H9 (cell line): ENCODE measurements around the gene LSM7. TPM values are rescaled to one million over a fixed set of nuclear protein-coding genes. Genes with fewer than 3 reads are reported as not detected.

ENCODE experiments used
- DNase-seq: peaks from one replicate; pipeline ENCODE4 v3.0.0-alpha.2; 2017
- H2AFZ ChIP-seq: one replicate; pipeline ENCODE4 v1.6.1; 2013; ENCODE audit warnings: mild to moderate bottlenecking, low read length, control low read depth, moderate library complexity
- H2AK5ac ChIP-seq: 2 replicates; pipeline ENCODE4 v1.6.1; 2013; ENCODE audit warnings: low read length, control low read depth, mixed read lengths; ENCODE audit not compliant: insufficient read length
- H2BK120ac ChIP-seq: one replicate; pipeline ENCODE4 v1.6.1; 2013; ENCODE audit warnings: low read depth, mild to moderate bottlenecking, low read length, control low read depth, inconsistent platforms; ENCODE audit not compliant: poor library complexity, severe bottlenecking
- H2BK12ac ChIP-seq: 2 replicates; pipeline ENCODE4 v1.6.1; 2013; ENCODE audit warnings: low read length, control low read depth, mixed read lengths, low read depth; ENCODE audit not compliant: insufficient read length
- H2BK15ac ChIP-seq: 2 replicates; pipeline ENCODE4 v1.6.1; 2013; ENCODE audit warnings: low read depth, low read length, control low read depth
- H2BK20ac ChIP-seq: one replicate; pipeline ENCODE4 v1.6.1; 2013; ENCODE audit warnings: low read depth, mild to moderate bottlenecking, low read length, control low read depth, inconsistent platforms; ENCODE audit not compliant: poor library complexity, severe bottlenecking
- H2BK5ac ChIP-seq: 2 replicates; pipeline ENCODE4 v1.6.1; 2013; ENCODE audit warnings: low read length, control low read depth, mixed read lengths; ENCODE audit not compliant: insufficient read length
- H3K14ac ChIP-seq: 2 replicates; pipeline ENCODE4 v1.6.1; 2013; ENCODE audit warnings: low read length, control low read depth; ENCODE audit not compliant: insufficient read depth
- H3K18ac ChIP-seq: 2 replicates; pipeline ENCODE4 v1.6.1; 2013; ENCODE audit warnings: low read depth, mild to moderate bottlenecking, mixed read lengths, low read length, control low read depth; ENCODE audit not compliant: insufficient read length
- H3K23ac ChIP-seq: 2 replicates; pipeline ENCODE4 v1.6.1; 2013; ENCODE audit warnings: low read length, control low read depth, mixed read lengths, low read depth; ENCODE audit not compliant: insufficient read length
- H3K23me2 ChIP-seq: 2 replicates; pipeline ENCODE4 v1.6.1; 2013; ENCODE audit warnings: low read depth, mild to moderate bottlenecking, mixed read lengths, low read length, control low read depth; ENCODE audit not compliant: insufficient read length, poor library complexity, severe bottlenecking
- H3K27ac ChIP-seq: 2 replicates; pipeline ENCODE4 v1.5.1; 2013; ENCODE audit warnings: low read length, control low read depth, mixed read lengths, low read depth; ENCODE audit not compliant: insufficient read length
- H3K27me3 ChIP-seq: 2 replicates; pipeline ENCODE4 v1.6.1; 2013; ENCODE audit warnings: low read length, control low read depth, inconsistent platforms; ENCODE audit not compliant: insufficient read depth
- H3K4ac ChIP-seq: 2 replicates; pipeline ENCODE4 v1.6.1; 2013; ENCODE audit warnings: low read depth, mild to moderate bottlenecking, control low read depth, inconsistent platforms, low read length, moderate library complexity
- H3K4me1 ChIP-seq: 2 replicates; pipeline ENCODE4 v1.6.1; 2013; ENCODE audit warnings: low read length, control low read depth, inconsistent platforms; ENCODE audit not compliant: insufficient read depth
- H3K4me2 ChIP-seq: 2 replicates; pipeline ENCODE4 v1.6.1; 2013; ENCODE audit warnings: low read length, control low read depth, mixed read lengths; ENCODE audit not compliant: insufficient read length, insufficient read depth
- H3K56ac ChIP-seq: 2 replicates; pipeline ENCODE4 v1.6.1; 2013; ENCODE audit warnings: low read depth, mild to moderate bottlenecking, mixed read lengths, low read length, control low read depth; ENCODE audit not compliant: insufficient read length
- H3K79me1 ChIP-seq: 2 replicates; pipeline ENCODE4 v1.6.1; 2013; ENCODE audit warnings: low read depth, mild to moderate bottlenecking, moderate library complexity, low read length, control low read depth, inconsistent platforms; ENCODE audit not compliant: insufficient read depth, poor library complexity, severe bottlenecking
- H3K79me2 ChIP-seq: 2 replicates; pipeline ENCODE4 v1.6.1; 2013; ENCODE audit warnings: low read length, control low read depth, inconsistent platforms; ENCODE audit not compliant: insufficient read depth
- H3K9ac ChIP-seq: 2 replicates; pipeline ENCODE4 v1.6.1; 2013; ENCODE audit warnings: low read length, control low read depth, mixed read lengths; ENCODE audit not compliant: insufficient read length; ENCODE audit errors: extremely low read depth
- H3K9me3 ChIP-seq: one replicate; pipeline ENCODE4 v1.6.1; 2013; ENCODE audit warnings: low read depth, low read length, inconsistent platforms; ENCODE audit not compliant: control insufficient read depth
- H3T11ph ChIP-seq: one replicate; pipeline ENCODE4 v1.6.1; 2013; ENCODE audit warnings: mild to moderate bottlenecking, low read length, control low read depth, inconsistent platforms
- H4K20me1 ChIP-seq: one replicate; pipeline ENCODE4 v1.6.1; 2013; ENCODE audit not compliant: control insufficient read depth, insufficient read length, insufficient read depth
- H4K5ac ChIP-seq: 2 replicates; pipeline ENCODE4 v1.6.1; 2013; ENCODE audit warnings: low read depth, mild to moderate bottlenecking, mixed read lengths, low read length, control low read depth; ENCODE audit not compliant: insufficient read length
- H4K8ac ChIP-seq: replicated peaks from 2 replicates; pipeline ENCODE4 v1.6.1; 2013; ENCODE audit warnings: low read length, control low read depth, mixed read lengths, low read depth; ENCODE audit not compliant: insufficient read length
- H4K91ac ChIP-seq: 2 replicates; pipeline ENCODE4 v1.6.1; 2013; ENCODE audit warnings: low read depth, mild to moderate bottlenecking, moderate library complexity, mixed read lengths, low read length, control low read depth; ENCODE audit not compliant: insufficient read length
- H3K27ac Mint-ChIP-seq, 3 experiments: 2 replicates in 2 of 3; 3 replicates in 1 of 3; pipeline ENCODE4 v1.8.0; 2020 to 2021; ENCODE audit warnings: mixed read lengths in 3 of 3, mild to moderate bottlenecking in 1 of 3, moderate library complexity in 1 of 3
- H3K27me3 Mint-ChIP-seq: 2 replicates; pipeline ENCODE4 v1.8.0; 2021; ENCODE audit warnings: low read depth, mild to moderate bottlenecking, moderate library complexity, mixed read lengths
- H3K36me3 Mint-ChIP-seq, 3 experiments: 2 replicates in 2 of 3; 3 replicates in 1 of 3; pipeline ENCODE4 v1.8.0; 2020 to 2021; ENCODE audit warnings: low read depth in 3 of 3, mixed read lengths in 3 of 3; ENCODE audit not compliant: insufficient read depth in 1 of 3
- H3K4me1 Mint-ChIP-seq, 2 experiments: 2 replicates each; pipeline ENCODE4 v1.8.0; 2020; ENCODE audit warnings: mixed read lengths in 2 of 2
- H3K4me3 Mint-ChIP-seq, 2 experiments: 2 replicates in 1 of 2; 3 replicates in 1 of 2; pipeline ENCODE4 v1.8.0; 2020 to 2021; ENCODE audit warnings: mild to moderate bottlenecking in 2 of 2, mixed read lengths in 2 of 2, moderate library complexity in 1 of 2
- H3K9me3 Mint-ChIP-seq, 2 experiments: 2 replicates in 1 of 2; 3 replicates in 1 of 2; pipeline ENCODE4 v1.8.0; 2020; ENCODE audit warnings: mild to moderate bottlenecking in 2 of 2, mixed read lengths in 2 of 2, moderate library complexity in 1 of 2
- WGBS: extraction: QIAGEN DNeasy Blood & Tissue Kit; methylation state at CpG from one replicate; pipeline ENCODE4 v1.1.7; 2013; ENCODE audit warnings: missing lambda C conversion rate, low lambda C conversion rate, mixed read lengths; ENCODE audit not compliant: insufficient read length; ENCODE audit errors: extremely low coverage; 5-methylcytosine and 5-hydroxymethylcytosine counted together
- total RNA-seq: library from RNA; stranded (reverse); gene quantifications from 2 replicates; pipeline ENCODE4 v1.2.1, GENCODE V29; 2021
- TF ChIP-seq, protein P1 (sequence below): fragments of 200-600 bp; sonication (generic); conservative IDR thresholded peaks from 3 replicates; pipeline ENCODE4 v1.8.0; 2021; ENCODE audit warnings: antibody characterized with exemption, mild to moderate bottlenecking

The LSM7 gene
- total RNA-seq, 1 experiment from 2014 or later, result 187 TPM

DNA sequence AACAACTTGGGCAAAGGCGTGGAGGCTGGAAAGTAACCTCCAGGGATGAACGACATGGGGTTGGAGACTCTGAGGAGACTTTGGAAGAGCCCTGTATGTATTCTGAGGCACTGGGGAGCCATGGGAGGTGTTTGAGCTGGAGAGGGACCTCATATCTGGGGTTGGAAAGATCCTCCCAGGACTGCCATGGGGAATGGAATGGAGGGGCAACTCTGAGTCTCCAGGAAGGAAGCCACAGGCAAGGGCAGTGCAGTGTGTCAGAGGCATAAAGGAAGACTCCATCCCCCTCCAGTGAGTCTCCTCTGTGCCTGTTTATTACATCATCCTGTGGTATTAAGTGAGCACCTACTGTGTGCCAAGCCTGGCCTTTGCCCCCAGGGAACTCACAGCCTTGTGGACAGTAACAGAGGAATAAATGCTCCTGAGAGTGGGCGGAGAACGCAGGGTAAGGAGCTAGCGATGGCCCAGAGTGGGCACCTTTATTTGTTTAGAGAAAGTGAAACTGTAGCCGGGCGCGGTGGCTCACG, 54.1 kb downstream of the LSM7 start:
- peaks cover 2% of the 10 kb centered on the region; the same call in 1 of the 2 replicates for H3K27me3 Mint-ChIP-seq
- Histone ChIP-seq H2BK5ac (no peak overlapping the region), H4K20me1 (peaks cover 2% of the 10 kb centered on the region), H2BK15ac (no peak overlapping the region), H3K4me1 (0 out of 2 replicates have a peak, but pooled peaks cover 2% of the 10 kb centered on the region), H3K9me3 (no peaks in the 10 kb centered on the region), H3K18ac (no peak overlapping the region), H3K27ac (no peak overlapping the region), H3K4ac (no peak overlapping the region), H2AFZ (no peak overlapping the region), H3K4me2 (no peak overlapping the region), H3K56ac (no peak overlapping the region), H3K23me2 (peaks cover 4% of the 10 kb centered on the region), H2BK120ac (no peak overlapping the region), H3K79me1 (no peaks in the 10 kb centered on the region), H3K23ac (no peak overlapping the region), H3K79me2 (peaks cover 24% of the 10 kb centered on the region; the same call in 1 of the 2 replicates), H2BK20ac (no peak overlapping the region), H2AK5ac (no peak overlapping the region), H3K9ac (no peak overlapping the region), H4K5ac (no peak overlapping the region), H4K91ac (no peak overlapping the region), H4K8ac (no peak overlapping the region), H3K27me3 (no peaks in the 10 kb centered on the region), H2BK12ac (no peak overlapping the region), H3T11ph (no peak overlapping the region), H3K14ac (no peak overlapping the region)
- TF ChIP-seq, protein P1, sequence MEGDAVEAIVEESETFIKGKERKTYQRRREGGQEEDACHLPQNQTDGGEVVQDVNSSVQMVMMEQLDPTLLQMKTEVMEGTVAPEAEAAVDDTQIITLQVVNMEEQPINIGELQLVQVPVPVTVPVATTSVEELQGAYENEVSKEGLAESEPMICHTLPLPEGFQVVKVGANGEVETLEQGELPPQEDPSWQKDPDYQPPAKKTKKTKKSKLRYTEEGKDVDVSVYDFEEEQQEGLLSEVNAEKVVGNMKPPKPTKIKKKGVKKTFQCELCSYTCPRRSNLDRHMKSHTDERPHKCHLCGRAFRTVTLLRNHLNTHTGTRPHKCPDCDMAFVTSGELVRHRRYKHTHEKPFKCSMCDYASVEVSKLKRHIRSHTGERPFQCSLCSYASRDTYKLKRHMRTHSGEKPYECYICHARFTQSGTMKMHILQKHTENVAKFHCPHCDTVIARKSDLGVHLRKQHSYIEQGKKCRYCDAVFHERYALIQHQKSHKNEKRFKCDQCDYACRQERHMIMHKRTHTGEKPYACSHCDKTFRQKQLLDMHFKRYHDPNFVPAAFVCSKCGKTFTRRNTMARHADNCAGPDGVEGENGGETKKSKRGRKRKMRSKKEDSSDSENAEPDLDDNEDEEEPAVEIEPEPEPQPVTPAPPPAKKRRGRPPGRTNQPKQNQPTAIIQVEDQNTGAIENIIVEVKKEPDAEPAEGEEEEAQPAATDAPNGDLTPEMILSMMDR, result no peak
- WGBS, result no CpG with 5 or more reads among the region's 9 CpGs
- DNase-seq, result no peak
- H3K4me1 Mint-ChIP-seq, result peaks cover 20 to 25% of the 10 kb centered on the region in 2 experiments
- peaks cover 21 to 42% (median 28%) of the 10 kb centered on the region in 3 experiments for H3K36me3 Mint-ChIP-seq
- H3K27ac Mint-ChIP-seq, result peak overlapping the region; percentile 89 to 97 (median 96); a peak in 6 of 7 replicates
- peak overlapping the region; percentile 56 to 71; a peak in 4 of 5 replicates for H3K4me3 Mint-ChIP-seq
- no peaks in the 10 kb centered on the region; a peak in 3 of 5 replicates for H3K9me3 Mint-ChIP-seq
